Lower lobe of right lung (tissue), 2 donors: ENCODE measurements around the gene ATMIN. TPM values are rescaled to one million over a fixed set of nuclear protein-coding genes. Genes with fewer than 3 reads are reported as not detected.

ENCODE experiments used
- ATAC-seq, 2 donors: fragments of 200-7000 bp; cut with Tn5 transposase; one replicate each; pipeline ENCODE4 v1.9.1; 2020 to 2022; ENCODE audit warnings: mild to moderate bottlenecking in 2 of 2, moderate library complexity in 2 of 2
- DNase-seq: peaks from one replicate; pipeline ENCODE4 v3.0.0-alpha.2; 2020
- H3K27ac ChIP-seq: fragments of 200-600 bp; one replicate; pipeline ENCODE4 v1.8.0; 2022
- H3K27me3 ChIP-seq: fragments of 200-600 bp; one replicate; pipeline ENCODE4 v1.8.0; 2022; ENCODE audit warnings: low read depth
- H3K36me3 ChIP-seq: fragments of 200-600 bp; one replicate; pipeline ENCODE4 v1.8.0; 2022; ENCODE audit warnings: mild to moderate bottlenecking
- H3K4me1 ChIP-seq: fragments of 200-600 bp; one replicate; pipeline ENCODE4 v1.8.0; 2022
- H3K4me3 ChIP-seq: fragments of 200-600 bp; one replicate; pipeline ENCODE4 v1.8.0; 2022; ENCODE audit warnings: mild to moderate bottlenecking
- H3K9me3 ChIP-seq: fragments of 200-600 bp; one replicate; pipeline ENCODE4 v1.8.0; 2022
- CTCF ChIP-seq: fragments of 200-600 bp; IDR thresholded peaks from one replicate; pipeline ENCODE4 v1.8.0; 2022; ENCODE audit warnings: antibody characterized with exemption, mild to moderate bottlenecking
- intact Hi-C: fragments of 100-400 bp; cut with DNase I; formaldehyde crosslinking; loops from one replicate; pipeline ENCODE4 v1.11.0; 2022
- total RNA-seq: library from RNA; stranded (reverse); fragmentation: NEBNext Ultra II Directional; extraction: Animal tissue kit (Norgen Biotek cat#: 25700); gene quantifications from one replicate; pipeline ENCODE4 v1.2.1, GENCODE V29; 2021
- donor health status: DM: no; HTN: yes; CAD: no; lungs with severe emphysema.

ATMIN gene
- total RNA-seq, 1 donor from 2014 or later = 29.7 TPM

- intact Hi-C loops = no loop called here
- no peak overlapping the region for H3K27ac ChIP-seq
- H3K4me3 ChIP-seq = no peak overlapping the region
- H3K9me3 ChIP-seq = no peaks in the 10 kb centered on the region
- no peaks in the 10 kb centered on the region for H3K27me3 ChIP-seq
- ATAC-seq (no peak), DNase-seq (no peak)
- peaks cover 35% of the 10 kb centered on the region for H3K4me1 ChIP-seq
- TF ChIP-seq CTCF = no peak
- H3K36me3 ChIP-seq = peaks cover 43% of the 10 kb centered on the region
Measured at GRCh38 chr16:81040131-81040530, 4.5 kb downstream of the ATMIN start.

DNA sequence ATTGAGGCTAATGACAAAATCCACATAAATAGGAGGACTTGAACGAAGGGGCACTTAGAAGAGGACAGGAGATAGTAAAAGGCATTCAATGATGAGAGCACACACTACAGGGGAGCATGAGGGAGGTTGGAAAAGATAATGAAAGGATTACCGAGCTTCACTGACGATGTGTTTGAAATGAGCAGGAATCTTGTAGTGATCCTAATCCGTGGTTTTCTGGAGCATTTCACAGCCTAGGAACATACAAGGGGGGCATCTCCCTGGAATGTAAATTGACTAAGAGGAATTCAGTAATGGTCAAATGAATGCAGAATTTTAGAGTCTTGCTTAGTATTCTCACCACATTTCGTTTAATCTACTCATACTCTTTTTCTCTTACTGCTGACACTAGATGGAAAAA is 5.2 kb downstream of the ATMIN start:
- no peak for ATAC-seq
- Histone ChIP-seq H3K4me1 (peaks cover 35% of the 10 kb centered on the region), H3K27ac (no peak overlapping the region), H3K36me3 (peaks cover 50% of the 10 kb centered on the region), H3K9me3 (no peaks in the 10 kb centered on the region), H3K4me3 (no peak overlapping the region), H3K27me3 (no peaks in the 10 kb centered on the region)
- intact Hi-C loops = no loop called here
- no peak for DNase-seq
- TF ChIP-seq CTCF = no peak

GRCh38 chr16:81041696-81042095 is 6.1 kb downstream of the ATMIN start:
- TF ChIP-seq CTCF = no peak
- no peak for DNase-seq
- no peak for ATAC-seq

GRCh38 chr16:81042821-81043220 is 7.2 kb downstream of the ATMIN start:
- intact Hi-C loops = no loop called here
- no peak for TF ChIP-seq CTCF
- H3K4me3 ChIP-seq = no peak overlapping the region
- H3K36me3 ChIP-seq = peaks cover 53% of the 10 kb centered on the region
- DNase-seq (no peak), ATAC-seq (no peak)
- H3K27ac ChIP-seq = no peak overlapping the region
- no peaks in the 10 kb centered on the region for H3K9me3 ChIP-seq
- H3K27me3 ChIP-seq = no peaks in the 10 kb centered on the region
- peaks cover 20% of the 10 kb centered on the region for H3K4me1 ChIP-seq

More at GRCh38 chr16:81041696-81042095, 6.1 kb downstream of the ATMIN start:
- intact Hi-C loops = no loop called here
- Histone ChIP-seq H3K4me1 (peaks cover 32% of the 10 kb centered on the region), H3K9me3 (no peaks in the 10 kb centered on the region), H3K4me3 (no peak overlapping the region), H3K36me3 (peaks cover 53% of the 10 kb centered on the region), H3K27me3 (no peaks in the 10 kb centered on the region), H3K27ac (no peak overlapping the region)

DNA sequence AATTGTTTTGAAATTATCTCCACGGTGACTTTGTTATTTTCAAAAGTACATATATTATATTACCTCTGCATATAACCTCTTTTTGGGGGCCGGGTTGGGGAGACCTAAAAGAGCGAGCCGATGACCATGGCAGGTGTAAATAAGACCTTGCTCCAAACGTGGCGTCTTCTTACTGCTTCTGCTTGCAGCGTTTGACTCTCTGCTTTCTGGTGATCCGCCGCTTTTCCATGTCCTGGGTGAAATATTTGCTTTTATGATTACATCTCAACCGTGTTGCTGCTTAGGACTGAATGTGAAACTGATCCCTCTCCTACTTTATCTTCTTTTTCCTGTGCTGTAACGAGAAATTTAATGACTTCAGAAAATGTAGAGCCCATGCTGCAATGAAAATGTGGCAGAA is 18.1 kb downstream of the ATMIN start:
- intact Hi-C loops = no loop called here
- no peaks in the 10 kb centered on the region for H3K4me1 ChIP-seq
- H3K27me3 ChIP-seq = no peaks in the 10 kb centered on the region
- no peak overlapping the region for H3K27ac ChIP-seq
- no peak for DNase-seq
- TF ChIP-seq CTCF = no peak
- peaks cover 7% of the 10 kb centered on the region for H3K9me3 ChIP-seq
- H3K4me3 ChIP-seq = no peak overlapping the region
- no peak for ATAC-seq
- H3K36me3 ChIP-seq = no peaks in the 10 kb centered on the region
